Stimulated activated CD4-positive, alpha-beta T cell treated with anti-CD3 and anti-CD28 coated beads, TNF-alpha, amount 100 ng/mL, for 24 hours (primary cell): ENCODE results near the gene OCSTAMP.

Experiments
- DNase-seq, 3 experiments: peaks; one replicate each; pipeline ENCODE4 v3.0.0-alpha.2; 2020; ENCODE audit warnings: low read depth in 3 of 3

OCSTAMP gene, protein sequence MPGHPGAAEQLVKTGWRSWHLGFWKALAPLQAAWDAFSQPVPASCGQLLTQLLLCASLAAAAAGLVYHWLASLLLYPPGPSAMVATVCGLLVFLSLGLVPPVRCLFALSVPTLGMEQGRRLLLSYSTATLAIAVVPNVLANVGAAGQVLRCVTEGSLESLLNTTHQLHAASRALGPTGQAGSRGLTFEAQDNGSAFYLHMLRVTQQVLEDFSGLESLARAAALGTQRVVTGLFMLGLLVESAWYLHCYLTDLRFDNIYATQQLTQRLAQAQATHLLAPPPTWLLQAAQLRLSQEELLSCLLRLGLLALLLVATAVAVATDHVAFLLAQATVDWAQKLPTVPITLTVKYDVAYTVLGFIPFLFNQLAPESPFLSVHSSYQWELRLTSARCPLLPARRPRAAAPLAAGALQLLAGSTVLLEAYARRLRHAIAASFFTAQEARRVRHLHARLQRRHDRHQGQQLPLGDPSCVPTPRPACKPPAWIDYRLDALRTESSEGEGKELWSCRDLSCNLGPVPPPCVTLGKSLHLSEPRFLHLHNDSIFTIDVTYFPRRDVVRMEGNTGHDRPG

GRCh38 chr20:46550461-46550860 is at the start of gene OCSTAMP:
TSS of gene OCSTAMP (minus strand) at chr20:46550654. CDS start at chr20:46550560, 94 bp downstream.
- no peak for DNase-seq

DNA sequence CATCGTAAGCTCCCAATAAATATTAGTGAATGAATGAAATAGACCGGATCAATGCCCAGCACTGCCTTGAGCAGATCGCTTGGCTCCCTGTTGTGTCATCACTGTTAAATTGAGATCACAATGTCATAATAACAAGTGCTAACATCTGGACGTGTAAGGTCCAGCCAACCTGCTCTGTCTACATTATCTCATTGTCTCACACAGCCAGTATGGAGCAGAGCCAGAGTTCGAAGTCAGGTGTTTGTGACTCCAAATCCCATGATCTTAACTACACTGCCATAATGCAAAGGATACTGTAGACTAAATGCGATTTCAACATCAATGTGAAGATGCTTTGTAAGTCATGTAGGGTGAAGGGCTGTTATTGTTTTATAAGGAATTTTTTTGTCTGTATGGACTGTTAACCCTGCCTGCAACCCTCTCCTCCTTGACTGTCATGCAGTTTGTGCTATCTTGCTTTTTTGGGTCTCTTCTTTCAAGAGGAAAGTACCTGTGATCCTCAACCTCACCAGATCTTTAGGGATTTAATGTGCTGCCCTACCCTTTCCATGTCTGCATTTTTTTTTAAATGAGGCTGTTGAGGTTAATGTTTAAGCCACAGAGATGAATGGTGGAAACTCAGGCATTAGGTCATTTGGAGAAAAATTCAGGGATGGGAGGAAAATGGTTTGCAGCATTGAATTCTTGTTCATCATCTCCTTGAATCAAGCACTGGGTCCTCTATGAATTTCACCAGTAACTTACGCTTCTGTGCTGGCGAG is 49.0 kb upstream of the OCSTAMP start:
- no peak for DNase-seq

- DNase-seq: no peak
Observed at GRCh38 chr20:46595933-46596332, 45.5 kb upstream of the OCSTAMP start.

GRCh38 chr20:46594725-46595124 is 44.3 kb upstream of the OCSTAMP start:
- DNase-seq: no peak

DNA sequence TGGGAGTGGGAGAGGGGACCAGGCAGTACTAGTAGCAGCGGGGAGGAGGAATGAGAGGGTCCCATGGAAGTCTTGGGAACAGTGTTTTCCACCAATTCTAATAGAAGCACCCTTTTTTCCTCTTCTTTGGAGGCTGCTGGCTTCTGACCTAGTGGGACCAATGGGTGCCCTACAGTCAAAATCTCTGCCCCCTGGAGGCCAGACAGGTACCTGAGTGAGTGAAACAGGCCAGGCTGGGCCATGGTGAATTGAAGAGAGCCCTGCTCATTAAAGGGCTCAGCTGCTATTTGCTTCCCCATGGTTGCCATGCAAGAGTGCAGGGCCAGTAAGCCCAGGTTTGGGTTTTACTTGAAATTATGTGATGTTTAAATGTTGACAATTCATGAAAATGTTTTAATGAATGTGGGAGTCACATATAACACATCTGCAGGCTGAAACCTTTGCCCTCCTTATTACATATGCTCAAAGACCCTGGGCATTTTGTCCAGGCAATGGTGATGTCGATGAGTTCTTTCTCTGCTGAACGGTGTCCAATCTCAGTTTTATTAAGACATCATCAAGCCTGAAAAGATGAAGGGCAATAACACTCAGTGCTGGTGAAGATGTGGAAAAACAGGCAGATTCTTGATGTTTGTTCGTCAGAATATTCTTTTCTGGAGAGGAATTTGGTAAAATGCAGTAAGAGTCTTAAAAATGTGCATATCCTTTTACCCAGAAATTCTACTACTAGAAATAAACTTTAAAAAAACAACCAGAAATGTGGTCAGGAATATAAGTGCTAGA is 42.3 kb upstream of the OCSTAMP start:
- no peak for DNase-seq

- no peak for DNase-seq
Observed at GRCh38 chr20:46590443-46590842, 40.0 kb upstream of the OCSTAMP start.

DNA sequence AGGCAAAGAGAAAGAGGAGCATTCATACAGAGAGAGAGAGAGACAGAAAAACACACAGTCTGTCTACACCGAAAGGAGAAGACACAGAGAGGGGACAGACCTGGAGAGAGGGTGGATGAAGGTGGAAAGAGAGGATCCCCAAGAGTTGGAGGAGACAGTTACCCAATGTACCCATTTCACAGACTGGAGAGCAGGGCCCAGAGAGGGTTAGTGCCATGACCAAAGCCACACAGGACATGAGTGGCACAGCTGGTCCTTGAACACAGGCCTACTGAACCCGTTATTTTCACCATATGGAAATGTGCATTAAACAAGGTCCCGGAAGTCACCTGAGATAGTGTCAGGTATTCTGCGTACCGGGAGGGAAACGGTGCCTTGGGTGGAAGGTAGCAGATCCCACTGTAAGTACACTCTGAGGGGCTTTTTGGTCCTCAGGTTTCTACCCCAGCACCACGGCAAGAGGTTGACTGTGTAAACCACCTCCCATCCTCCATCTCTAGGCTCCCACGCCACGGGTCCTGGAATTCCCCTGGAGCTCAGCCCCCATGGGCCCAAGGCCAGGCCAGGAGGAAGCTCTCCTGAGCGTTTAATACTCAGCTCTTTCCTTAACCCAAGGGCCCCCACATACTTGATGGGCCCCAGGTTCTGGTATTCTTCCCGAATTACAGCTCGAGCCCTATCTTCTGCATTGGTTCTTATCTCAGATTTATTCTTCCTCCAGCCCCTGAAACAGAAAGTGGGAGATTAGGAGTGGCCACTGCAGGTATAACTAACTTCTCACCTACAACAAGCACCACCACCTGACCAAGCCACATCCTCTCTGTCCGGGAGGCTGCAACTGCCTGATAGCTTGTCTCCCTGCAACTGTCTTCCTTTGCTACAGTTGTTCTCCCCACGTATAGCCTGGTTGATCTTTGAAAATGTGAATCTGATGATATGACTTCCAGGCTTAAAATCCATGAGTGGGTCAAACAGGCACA is 38.4 kb upstream of the OCSTAMP start:
- no peak for DNase-seq

- DNase-seq: no peak
Observed at GRCh38 chr20:46587986-46588385, 37.5 kb upstream of the OCSTAMP start.

GRCh38 chr20:46586724-46587123 is 36.3 kb upstream of the OCSTAMP start:
- DNase-seq: no peak

GRCh38 chr20:46584508-46584907 is 34.1 kb upstream of the OCSTAMP start:
- DNase-seq: no peak

GRCh38 chr20:46583411-46584214 is 33.2 kb upstream of the OCSTAMP start:
- DNase-seq: no peak

DNA sequence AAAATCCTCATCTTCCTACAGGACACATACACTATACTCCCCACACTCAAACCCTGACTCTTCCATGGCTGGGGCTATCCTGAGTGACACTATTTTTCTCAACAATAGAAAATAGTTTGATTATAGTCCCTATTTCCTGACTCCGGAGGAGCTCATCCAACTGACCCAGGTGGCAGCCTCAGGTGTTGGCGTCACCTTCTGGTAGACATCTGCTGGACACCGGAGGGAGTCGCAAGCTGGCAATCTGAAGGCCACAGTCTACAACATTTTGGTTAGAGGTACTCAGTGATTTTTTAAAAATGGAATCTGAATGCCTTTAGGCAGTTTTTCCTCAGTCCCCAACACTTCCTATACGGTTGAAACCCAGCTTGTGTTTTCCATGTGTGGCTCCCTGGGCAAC is 32.2 kb upstream of the OCSTAMP start:
- no peak for DNase-seq

DNA sequence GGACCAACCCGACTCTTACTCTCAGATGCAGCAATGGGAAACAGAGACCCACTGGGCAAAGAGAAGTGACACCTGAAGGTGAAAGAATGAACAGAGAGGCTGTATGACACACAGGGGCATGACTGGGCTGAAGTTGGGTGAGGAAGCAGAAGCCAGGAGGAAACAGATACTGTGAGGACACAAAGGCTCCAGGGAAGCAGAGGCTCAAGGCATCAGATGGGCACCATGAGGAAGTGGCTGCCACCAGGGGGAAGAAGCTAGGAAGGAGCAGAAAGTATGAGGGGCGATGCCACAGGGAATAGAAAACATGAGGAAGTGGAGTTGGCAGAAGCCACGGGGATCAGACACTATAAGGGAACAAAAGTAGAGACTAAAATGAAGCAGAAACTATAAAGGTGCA is 30.9 kb upstream of the OCSTAMP start:
- DNase-seq: no peak

DNA sequence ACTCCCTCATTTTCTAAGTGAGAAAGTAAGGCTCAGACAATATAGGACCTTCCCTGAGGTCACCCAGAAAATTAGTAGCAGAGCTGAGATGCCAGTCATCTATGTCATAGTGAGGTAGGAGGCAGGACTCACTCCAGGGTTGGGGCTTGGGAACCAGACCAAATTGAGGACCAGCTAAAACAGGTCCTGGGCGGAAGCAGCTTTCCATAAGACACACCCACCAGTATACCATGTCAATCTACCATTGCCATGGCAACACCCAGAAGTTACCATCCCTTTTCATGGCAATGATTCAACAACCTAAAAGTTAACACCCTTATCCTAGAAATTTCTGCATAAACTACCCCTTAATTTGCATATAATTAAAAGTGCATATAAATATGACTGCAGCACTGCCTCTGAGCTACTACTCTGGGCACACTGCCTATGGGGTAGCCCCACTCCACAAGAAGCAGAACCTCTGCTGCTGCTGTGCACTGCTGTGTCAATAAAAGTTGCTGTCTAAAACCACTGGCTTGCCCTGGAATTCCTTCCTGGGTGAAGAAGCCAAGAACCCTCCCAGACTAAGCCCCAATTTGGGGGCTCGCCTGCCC is 30.3 kb upstream of the OCSTAMP start:
- no peak for DNase-seq

- no peak for DNase-seq
Observed at GRCh38 chr20:46578745-46579144, 28.3 kb upstream of the OCSTAMP start.

- no peak for DNase-seq
Observed at GRCh38 chr20:46576774-46577395, 26.4 kb upstream of the OCSTAMP start.

DNA sequence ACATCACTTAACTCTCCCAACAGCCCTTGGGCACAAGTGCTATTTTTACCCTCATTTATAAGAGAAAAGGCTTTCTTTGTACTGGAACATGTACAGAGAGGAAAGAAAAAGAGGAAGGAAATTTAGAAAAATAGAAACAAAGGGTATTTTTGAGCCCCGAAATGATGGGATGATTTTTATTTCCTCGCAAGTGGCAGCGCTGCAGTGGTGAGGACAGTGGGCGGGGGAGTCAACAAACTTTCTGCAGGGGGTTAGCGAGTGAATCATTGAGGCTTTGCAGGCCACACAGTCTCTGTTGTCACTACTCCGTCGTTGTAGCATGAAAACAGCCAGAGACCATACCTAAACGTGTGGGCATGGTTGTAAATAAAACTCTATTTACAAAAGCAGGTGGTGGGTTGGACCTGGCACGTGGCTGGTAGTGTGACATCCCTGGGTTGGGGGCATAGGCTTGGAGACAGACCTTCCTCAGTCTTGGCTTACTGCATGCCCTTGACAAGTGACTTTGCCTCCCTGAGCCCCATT is 25.5 kb upstream of the OCSTAMP start:
- DNase-seq: no peak

DNA sequence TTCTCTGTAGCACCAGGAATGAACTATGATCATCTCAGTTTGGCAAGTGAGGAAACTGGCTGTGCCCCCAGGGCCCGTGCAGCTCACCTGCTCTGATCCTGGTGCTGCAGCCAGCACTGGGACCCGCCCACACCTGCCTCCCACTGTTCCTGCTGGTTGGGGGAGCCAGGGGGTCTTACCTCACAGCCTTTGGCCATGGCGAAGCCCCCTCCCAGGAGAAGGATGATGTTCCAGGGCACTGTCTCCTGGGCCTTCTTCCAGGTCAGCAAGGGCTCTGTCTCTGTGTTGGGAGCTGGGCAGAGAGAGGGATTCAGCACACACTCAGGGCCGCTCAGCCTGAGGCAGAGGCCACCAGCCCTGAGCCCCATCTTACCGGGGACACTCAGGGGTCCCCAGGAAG is 24.9 kb upstream of the OCSTAMP start:
- no peak for DNase-seq
